Omental fat pad (tissue), 4 donors: ENCODE data around the gene SYT2. TPM values are rescaled to one million over a fixed set of nuclear protein-coding genes. Genes with fewer than 3 reads are reported as not detected.
A peak's percentile ranks its signal among the peaks of the same experiment; 100 is the strongest.

Experiments used
- ATAC-seq: fragments of 150-250 bp; one replicate; pipeline ENCODE4 v1.9.1; 2016; ENCODE audit warnings: mild to moderate bottlenecking, moderate library complexity; ENCODE audit not compliant: low FRiP score
- DNase-seq: peaks from one replicate; pipeline ENCODE4 v3.0.0-alpha.2; 2019; ENCODE audit warnings: low spot score
- CTCF ChIP-seq, 3 donors: fragments of 450-650 bp; IDR thresholded peaks; one replicate each; pipeline ENCODE4 v1.5.1; 2016 to 2017; ENCODE audit warnings: antibody characterized with exemption in 3 of 3, mild to moderate bottlenecking in 3 of 3, moderate library complexity in 2 of 3
- total RNA-seq, 4 donors: library from RNA; depleted of rRNA; stranded (reverse); fragments of >200 nt; gene quantifications; one replicate each; pipeline ENCODE4 v1.1.0, GENCODE V29; 2016

SYT2 gene
- total RNA-seq, 4 donors from 2014 or later, result 0.12 TPM; not detected in 3

- TF ChIP-seq CTCF (IDR thresholded peaks at IDR 0.05), result no peak
- ATAC-seq (no peak), DNase-seq (no peak)
Measured at GRCh38 chr1:202580619-202581018, 129.6 kb downstream of the SYT2 start.

- TF ChIP-seq CTCF (IDR thresholded peaks at IDR 0.05), result no peak
- DNase-seq (no peak), ATAC-seq (peak; percentile 53)
Measured at GRCh38 chr1:202579806-202580205, 130.4 kb downstream of the SYT2 start.

- ATAC-seq, result no peak
Measured at GRCh38 chr1:202578565-202578964, 131.7 kb downstream of the SYT2 start.

GRCh38 chr1:202578001-202578504 is 132.2 kb downstream of the SYT2 start:
- no peak for ATAC-seq
- DNase-seq, result no peak

More at GRCh38 chr1:202578565-202578964, 131.7 kb downstream of the SYT2 start:
- TF ChIP-seq CTCF (IDR thresholded peaks at IDR 0.05), result no peak
- DNase-seq, result no peak

GRCh38 chr1:202577381-202577780 is 132.9 kb downstream of the SYT2 start:
- DNase-seq (no peak), ATAC-seq (peak; percentile 43)
- no peak for TF ChIP-seq CTCF (IDR thresholded peaks at IDR 0.05)

More at GRCh38 chr1:202578001-202578504, 132.2 kb downstream of the SYT2 start:
- TF ChIP-seq CTCF (IDR thresholded peaks at IDR 0.05), result no peak

- no peak for DNase-seq
- no peak for ATAC-seq
- no peak for TF ChIP-seq CTCF (IDR thresholded peaks at IDR 0.05)
Measured at GRCh38 chr1:202576816-202577215, 133.4 kb downstream of the SYT2 start.

- no peak for DNase-seq
- ATAC-seq, result no peak
- no peak for TF ChIP-seq CTCF (IDR thresholded peaks at IDR 0.05)
Measured at GRCh38 chr1:202575918-202576653, 134.2 kb downstream of the SYT2 start.
